GM10248 (cell line): Measurements from ENCODE around the gene ST8SIA6.
A peak's percentile ranks its signal among the peaks of the same experiment; 100 is the strongest.

Experiments
- CTCF ChIA-PET: fragments of 300-600 bp; sonication (Branson Sonifier 250); formaldehyde crosslinking; extraction: SDS; loops from one replicate; lab custom pipeline; 2021; ENCODE audit warnings: antibody characterized with exemption; lab: Yijun Ruan, JAX
- POLR2A ChIA-PET: fragments of 350-650 bp; sonication (Branson Sonifier 250); formaldehyde crosslinking; extraction: SDS; loops from one replicate; lab custom pipeline; 2020; ENCODE audit warnings: antibody characterized with exemption; lab: Yijun Ruan, JAX
- DNase-seq: peaks from one replicate; pipeline ENCODE4 v3.0.0; 2012; ENCODE audit errors: extremely low spot score
- CTCF ChIP-seq: IDR thresholded peaks from 2 replicates; pipeline ENCODE4 v1.5.1; 2012; ENCODE audit warnings: mild to moderate bottlenecking, low read depth; ENCODE audit errors: extremely low read depth, missing control alignments, control extremely low read depth

ST8SIA6 gene

DNA sequence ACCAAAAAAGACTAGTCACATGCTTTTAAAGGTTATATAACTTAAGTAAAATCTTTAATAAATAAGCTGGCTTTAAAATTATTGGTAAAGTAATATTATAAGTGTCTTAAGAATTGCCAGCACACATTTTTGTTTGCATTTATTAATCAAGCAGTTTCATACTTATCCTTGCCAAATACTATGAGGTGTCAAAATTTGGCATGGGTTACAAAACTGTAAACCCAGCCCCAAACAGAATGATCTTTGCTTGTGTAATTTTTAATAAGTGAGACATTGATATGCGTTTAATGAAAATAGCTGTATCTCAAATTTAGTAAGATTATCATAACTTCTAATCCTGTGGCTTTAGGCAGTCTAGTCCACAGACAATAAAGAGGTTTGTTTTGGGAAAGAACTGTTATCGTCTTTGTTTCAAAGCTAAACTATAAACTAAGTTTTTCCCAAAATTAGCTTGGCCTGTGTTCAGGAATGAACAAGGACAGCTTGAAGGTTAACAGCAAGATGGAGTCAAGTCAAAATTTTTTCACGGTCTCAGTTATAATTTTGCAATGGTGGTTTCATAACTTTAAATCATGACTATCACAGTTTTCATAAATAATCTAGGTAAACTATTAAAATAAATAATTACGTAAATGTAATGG lies 72.8 kb downstream of the ST8SIA6 start:
- ChIA-PET CTCF (interaction anchor here (1.1 to 2.8 kb wide), 2 partner anchors 8 to 11 kb away, joined by 3 to 9 read pairs; no protein-coding TSS in a partner anchor), POLR2A (no interaction called here)
- no peak for TF ChIP-seq CTCF
- DNase-seq, result no peak

DNA sequence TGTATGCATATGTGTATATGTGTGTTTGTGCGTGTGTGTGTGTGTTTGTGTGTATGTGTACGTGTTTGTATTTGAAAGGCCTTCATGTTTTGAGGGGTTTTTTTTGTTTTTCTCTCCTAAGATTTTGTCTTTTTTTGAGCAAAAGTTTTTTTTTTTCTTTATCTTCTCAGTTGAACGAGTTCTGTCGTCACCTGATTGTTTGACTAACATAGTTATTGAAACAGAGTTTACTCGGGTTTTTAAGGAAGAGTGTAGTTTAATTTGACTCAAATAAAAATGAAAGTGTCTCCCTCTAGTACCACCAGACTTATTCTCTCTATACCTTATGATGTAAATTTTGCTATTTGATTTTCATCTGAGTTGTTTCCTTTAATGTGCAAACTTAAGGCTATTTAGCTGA lies 73.5 kb downstream of the ST8SIA6 start:
- no peak for TF ChIP-seq CTCF
- POLR2A ChIA-PET, result no interaction called here
- no peak for DNase-seq
- CTCF ChIA-PET, result interaction anchor here (2.8 kb wide), 1 partner anchor 9 kb away, joined by 9 read pairs; no protein-coding TSS in a partner anchor

DNA sequence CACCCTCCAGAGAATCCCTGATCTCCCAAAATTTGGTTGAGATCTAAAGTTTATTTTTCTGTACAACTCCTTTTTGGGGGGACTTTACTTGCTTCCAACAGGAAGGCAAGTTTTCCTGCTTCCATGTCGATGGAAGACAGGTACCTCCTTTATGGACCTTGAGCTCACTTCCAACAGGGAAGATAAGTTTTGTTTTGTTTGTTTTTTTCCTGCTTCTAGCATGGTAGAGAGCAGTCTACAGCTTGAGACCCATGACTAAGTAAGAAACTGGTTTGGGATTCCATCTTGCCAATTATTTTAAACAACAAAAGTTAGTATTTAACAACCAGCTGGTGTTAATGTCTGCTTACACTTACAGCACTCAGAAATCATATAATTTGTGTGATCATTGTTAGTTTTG lies 74.4 kb downstream of the ST8SIA6 start:
- POLR2A ChIA-PET, result no interaction called here
- CTCF ChIA-PET, result interaction anchor here (0.9 to 2.8 kb wide), 3 partner anchors 10 to 16 kb away, joined by 3 to 9 read pairs (median 5); no protein-coding TSS in a partner anchor
- no peak for TF ChIP-seq CTCF
- DNase-seq, result no peak

GRCh38 chr10:17379151-17379690 lies 75.2 kb downstream of the ST8SIA6 start:
- ChIA-PET POLR2A (no interaction called here), CTCF (interaction anchor here (1.3 to 2.8 kb wide), 2 partner anchors 11 to 15 kb away, joined by 5 to 9 read pairs; no protein-coding TSS in a partner anchor)
- no peak for TF ChIP-seq CTCF
- no peak for DNase-seq

GRCh38 chr10:17375936-17376584 lies 78.3 kb downstream of the ST8SIA6 start:
- DNase-seq, result no peak
- TF ChIP-seq CTCF, result peak; percentile 33
- ChIA-PET POLR2A (no interaction called here), CTCF (interaction anchor here (0.9 to 3.2 kb wide), 10 partner anchors 10 to 1262 kb away, joined by 3 to 18 read pairs (median 3); no protein-coding TSS in a partner anchor)

DNA sequence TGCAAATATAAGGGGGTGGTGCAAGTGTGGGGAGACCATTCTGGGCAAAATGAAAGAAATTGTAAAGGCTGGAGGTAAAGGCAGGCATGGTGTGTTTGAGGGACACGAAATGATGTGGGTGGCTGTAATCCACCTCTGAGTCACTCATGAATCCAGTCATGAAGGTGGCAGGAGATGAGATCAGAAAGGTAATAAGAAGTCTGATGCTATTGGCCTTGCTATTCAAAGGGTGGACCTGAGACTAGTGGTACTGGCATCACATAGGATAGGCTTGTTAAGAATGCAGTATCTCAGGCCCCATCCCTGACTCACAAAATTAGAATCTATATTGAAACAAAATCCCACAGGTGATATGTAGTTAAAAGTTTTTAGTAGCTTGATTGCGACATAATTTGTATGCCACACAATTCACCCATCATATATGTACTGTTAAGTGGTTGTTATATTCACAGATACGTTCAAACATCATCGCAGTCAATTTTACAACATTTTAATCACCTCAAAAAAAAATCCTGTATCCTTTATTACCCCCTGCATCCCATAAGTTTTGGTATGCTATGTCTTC lies 85.6 kb downstream of the ST8SIA6 start:
- no peak for TF ChIP-seq CTCF
- ChIA-PET POLR2A (no interaction called here), CTCF (no interaction called here)
- no peak for DNase-seq
